ENCODE measurements around the gene SEPHS1.
"Not testable (repeated sequence)": the region's sequence is repeated elsewhere in the genome, so short reads cannot be mapped to it uniquely, and the experiment has no call there.

The SEPHS1 gene

GRCh38 chr10:13348216-13349017 lies at the start of gene SEPHS1:
Gene SEPHS1, minus strand, starts transcription at chr10:13348293. Its CDS starts 3,343 bp downstream, at chr10:13344950.
- FAIRE-seq, result no peak

- no peak for FAIRE-seq
These were observed 49.0 kb upstream of the SEPHS1 start for GRCh38 chr10:13397052-13397451.

GRCh38 chr10:13396369-13396768 lies 48.3 kb upstream of the SEPHS1 start:
- FAIRE-seq, result no peak

GRCh38 chr10:13395540-13395939 lies 47.4 kb upstream of the SEPHS1 start:
- FAIRE-seq, result no peak

GRCh38 chr10:13393640-13394039 lies 45.5 kb upstream of the SEPHS1 start:
- FAIRE-seq, result no peak

GRCh38 chr10:13392701-13393100 lies 44.6 kb upstream of the SEPHS1 start:
- no peak for FAIRE-seq

GRCh38 chr10:13390604-13391522 lies 42.8 kb upstream of the SEPHS1 start:
- no peak for FAIRE-seq

- no peak for FAIRE-seq
These were observed 40.6 kb upstream of the SEPHS1 start for GRCh38 chr10:13388478-13389230.

GRCh38 chr10:13386021-13386420 lies 37.9 kb upstream of the SEPHS1 start:
- FAIRE-seq, result no peak

- no peak for FAIRE-seq
These were observed 35.3 kb upstream of the SEPHS1 start for GRCh38 chr10:13383399-13383761.

- no peak for FAIRE-seq
These were observed 34.8 kb upstream of the SEPHS1 start for GRCh38 chr10:13382703-13383398.

- not testable (repeated sequence) for FAIRE-seq
These were observed 31.0 kb upstream of the SEPHS1 start for GRCh38 chr10:13379061-13379460.

GRCh38 chr10:13376746-13377145 lies 28.7 kb upstream of the SEPHS1 start:
- FAIRE-seq, result no peak

- FAIRE-seq, result no peak
These were observed 28.2 kb upstream of the SEPHS1 start for GRCh38 chr10:13376297-13376696.

GRCh38 chr10:13375791-13376190 lies 27.7 kb upstream of the SEPHS1 start:
- FAIRE-seq, result no peak

- FAIRE-seq, result no peak
These were observed 25.6 kb upstream of the SEPHS1 start for GRCh38 chr10:13373644-13374043.

- FAIRE-seq, result no peak
These were observed 24.4 kb upstream of the SEPHS1 start for GRCh38 chr10:13372524-13372923.

GRCh38 chr10:13371897-13372470 lies 23.9 kb upstream of the SEPHS1 start:
- FAIRE-seq, result peak; percentile 86

GRCh38 chr10:13366891-13367290 lies 18.8 kb upstream of the SEPHS1 start:
- FAIRE-seq, result no peak

GRCh38 chr10:13365831-13366230 lies 17.7 kb upstream of the SEPHS1 start:
- FAIRE-seq, result no peak

- FAIRE-seq, result no peak
These were observed 17.1 kb upstream of the SEPHS1 start for GRCh38 chr10:13365243-13365642.

- FAIRE-seq, result no peak
These were observed 12.5 kb upstream of the SEPHS1 start for GRCh38 chr10:13360587-13360986.

All from A204.1 (cell line).